AG10803 (cell line): Measurements from ENCODE around the gene ZNF592.

Experiments used
- DNase-seq: peaks from one replicate; pipeline ENCODE4 v3.0.0; 2010; ENCODE audit warnings: low read depth
- H3K4me3 ChIP-seq: 2 replicates; pipeline ENCODE4 v1.5.1; 2011; ENCODE audit warnings: mild to moderate bottlenecking, low read length, control low read depth
- TF ChIP-seq, protein P1 (sequence below): conservative IDR thresholded peaks from 2 replicates; pipeline ENCODE4 v1.5.1; 2011; ENCODE audit warnings: mild to moderate bottlenecking, low read length, control low read depth, inconsistent platforms

Gene ZNF592

DNA sequence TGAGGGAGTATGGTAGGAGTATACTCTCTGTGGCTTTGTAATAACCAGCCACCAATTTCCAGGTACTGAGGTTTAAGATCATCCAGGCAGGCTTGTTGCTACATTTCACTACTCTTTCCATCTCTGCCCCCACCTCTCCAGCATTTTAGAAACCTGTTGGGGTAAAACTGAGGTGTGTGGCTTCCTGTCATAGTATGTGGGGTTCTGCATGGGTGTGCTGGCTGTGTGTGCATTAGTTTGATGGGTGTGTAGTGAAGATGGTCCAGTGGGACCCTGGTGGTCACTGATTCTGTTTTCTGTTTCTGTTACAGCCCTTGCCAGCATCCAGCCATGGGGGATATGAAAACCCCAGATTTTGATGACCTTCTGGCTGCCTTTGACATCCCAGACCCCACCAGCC, 34.0 kb downstream of the ZNF592 start:
- TF ChIP-seq, protein P1, sequence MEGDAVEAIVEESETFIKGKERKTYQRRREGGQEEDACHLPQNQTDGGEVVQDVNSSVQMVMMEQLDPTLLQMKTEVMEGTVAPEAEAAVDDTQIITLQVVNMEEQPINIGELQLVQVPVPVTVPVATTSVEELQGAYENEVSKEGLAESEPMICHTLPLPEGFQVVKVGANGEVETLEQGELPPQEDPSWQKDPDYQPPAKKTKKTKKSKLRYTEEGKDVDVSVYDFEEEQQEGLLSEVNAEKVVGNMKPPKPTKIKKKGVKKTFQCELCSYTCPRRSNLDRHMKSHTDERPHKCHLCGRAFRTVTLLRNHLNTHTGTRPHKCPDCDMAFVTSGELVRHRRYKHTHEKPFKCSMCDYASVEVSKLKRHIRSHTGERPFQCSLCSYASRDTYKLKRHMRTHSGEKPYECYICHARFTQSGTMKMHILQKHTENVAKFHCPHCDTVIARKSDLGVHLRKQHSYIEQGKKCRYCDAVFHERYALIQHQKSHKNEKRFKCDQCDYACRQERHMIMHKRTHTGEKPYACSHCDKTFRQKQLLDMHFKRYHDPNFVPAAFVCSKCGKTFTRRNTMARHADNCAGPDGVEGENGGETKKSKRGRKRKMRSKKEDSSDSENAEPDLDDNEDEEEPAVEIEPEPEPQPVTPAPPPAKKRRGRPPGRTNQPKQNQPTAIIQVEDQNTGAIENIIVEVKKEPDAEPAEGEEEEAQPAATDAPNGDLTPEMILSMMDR, result no peak
- H3K4me3 ChIP-seq, result no peak overlapping the region
- no peak for DNase-seq

DNA sequence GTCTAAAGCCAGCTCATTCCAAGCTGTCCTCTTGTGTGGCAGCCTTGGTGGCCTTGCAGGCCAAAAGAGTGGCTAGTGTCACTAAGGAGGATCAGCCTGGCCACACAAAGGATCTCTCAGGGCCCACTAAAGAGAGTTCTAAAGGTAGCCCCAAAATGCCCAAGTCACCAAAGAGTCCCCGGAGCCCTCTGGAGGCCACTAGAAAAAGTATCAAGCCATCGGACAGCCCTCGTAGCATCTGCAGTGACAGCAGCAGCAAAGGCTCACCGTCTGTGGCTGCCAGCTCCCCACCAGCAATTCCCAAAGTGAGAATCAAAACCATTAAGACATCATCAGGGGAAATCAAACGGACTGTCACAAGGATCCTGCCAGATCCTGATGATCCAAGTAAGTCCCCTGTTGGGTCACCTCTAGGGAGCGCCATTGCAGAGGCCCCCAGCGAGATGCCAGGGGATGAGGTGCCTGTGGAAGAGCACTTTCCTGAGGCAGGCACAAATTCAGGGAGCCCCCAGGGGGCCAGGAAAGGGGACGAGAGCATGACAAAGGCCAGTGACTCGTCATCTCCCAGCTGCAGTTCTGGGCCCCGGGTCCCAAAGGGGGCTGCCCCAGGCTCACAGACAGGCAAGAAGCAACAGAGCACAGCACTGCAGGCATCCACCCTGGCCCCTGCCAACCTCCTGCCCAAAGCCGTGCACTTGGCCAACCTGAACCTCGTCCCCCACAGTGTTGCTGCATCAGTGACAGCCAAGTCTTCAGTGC, 35.3 kb downstream of the ZNF592 start:
- H3K4me3 ChIP-seq, result no peak overlapping the region
- TF ChIP-seq, protein P1, result no peak
- no peak for DNase-seq

DNA sequence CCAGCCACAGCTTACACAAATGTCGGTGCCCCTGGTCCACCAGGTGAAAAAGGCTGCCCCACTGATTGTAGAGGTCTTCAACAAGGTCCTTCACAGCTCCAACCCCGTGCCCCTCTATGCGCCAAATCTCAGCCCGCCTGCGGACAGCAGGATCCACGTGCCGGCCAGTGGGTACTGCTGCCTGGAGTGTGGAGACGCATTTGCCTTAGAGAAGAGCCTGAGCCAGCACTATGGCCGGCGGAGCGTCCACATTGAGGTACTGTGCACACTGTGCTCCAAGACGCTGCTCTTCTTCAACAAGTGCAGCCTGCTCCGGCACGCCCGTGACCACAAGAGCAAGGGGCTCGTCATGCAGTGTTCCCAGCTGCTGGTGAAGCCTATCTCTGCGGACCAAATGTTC, 35.9 kb downstream of the ZNF592 start:
- TF ChIP-seq, protein P1, result no peak

DNA sequence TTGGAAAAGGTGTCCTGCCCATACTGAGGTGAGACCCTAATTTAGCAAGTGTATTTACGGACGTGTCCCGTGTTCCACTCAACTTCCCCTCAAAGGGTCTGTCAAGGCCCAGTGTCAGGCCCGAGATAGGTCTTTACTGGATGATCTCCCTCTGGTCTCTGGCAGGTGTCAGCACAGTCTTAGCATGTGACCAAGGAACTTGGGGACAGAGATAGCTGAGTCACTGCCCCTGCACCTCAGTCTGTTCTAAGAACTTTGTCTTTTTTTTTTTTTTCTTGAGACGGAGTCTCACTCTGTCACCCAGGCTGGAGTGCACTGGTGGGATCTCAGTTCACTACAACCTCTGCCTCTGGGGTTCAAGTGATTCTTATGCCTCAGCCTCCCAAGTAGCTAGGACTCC, 36.7 kb downstream of the ZNF592 start:
- no peak overlapping the region for H3K4me3 ChIP-seq
- DNase-seq, result no peak
- TF ChIP-seq, protein P1, result no peak

More for the DNA sequence above, 35.9 kb downstream of the ZNF592 start:
- DNase-seq, result no peak
- no peak overlapping the region for H3K4me3 ChIP-seq

DNA sequence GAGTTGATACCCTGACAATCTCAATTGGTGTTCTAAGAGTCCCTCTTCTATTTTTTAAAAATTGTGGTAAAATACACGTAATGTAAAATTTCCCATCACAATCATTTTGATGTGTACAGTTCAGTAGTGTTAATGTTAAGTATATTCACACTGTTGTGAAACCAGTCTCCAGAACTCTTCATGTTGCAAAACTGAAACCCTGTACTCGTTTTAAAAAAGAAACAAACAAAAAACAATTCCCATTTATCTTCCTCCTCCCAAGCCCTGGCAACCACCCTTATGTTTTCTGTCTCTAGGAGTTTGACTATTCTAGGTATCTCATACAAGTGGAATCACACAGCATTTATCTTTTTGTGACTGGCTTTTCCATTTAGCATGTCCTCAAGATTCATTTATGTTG, 40.1 kb downstream of the ZNF592 start:
- DNase-seq, result no peak
- TF ChIP-seq, protein P1, result no peak
- H3K4me3 ChIP-seq, result no peak overlapping the region

DNA sequence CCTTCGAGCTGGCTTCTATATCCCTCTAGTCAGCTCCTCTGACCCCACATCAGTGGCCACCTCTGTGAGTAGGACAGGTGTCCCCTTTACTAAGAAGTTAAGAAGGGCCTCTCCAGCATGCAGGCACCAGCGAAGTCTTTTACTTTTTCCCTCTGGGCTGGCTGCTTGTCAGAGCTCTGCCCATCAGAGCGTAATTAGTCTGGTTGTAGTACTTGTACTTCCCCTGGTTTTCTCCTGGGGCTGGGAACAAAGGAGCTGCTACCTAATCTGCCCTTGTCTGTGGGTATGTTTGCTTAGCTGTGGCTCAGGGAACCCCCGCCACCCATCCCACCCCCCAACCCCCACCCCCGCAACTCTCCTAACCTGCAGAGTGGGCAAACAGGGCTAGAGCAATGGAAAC, 41.4 kb downstream of the ZNF592 start:
- no peak overlapping the region for H3K4me3 ChIP-seq
- no peak for DNase-seq
- TF ChIP-seq, protein P1, result no peak

DNA sequence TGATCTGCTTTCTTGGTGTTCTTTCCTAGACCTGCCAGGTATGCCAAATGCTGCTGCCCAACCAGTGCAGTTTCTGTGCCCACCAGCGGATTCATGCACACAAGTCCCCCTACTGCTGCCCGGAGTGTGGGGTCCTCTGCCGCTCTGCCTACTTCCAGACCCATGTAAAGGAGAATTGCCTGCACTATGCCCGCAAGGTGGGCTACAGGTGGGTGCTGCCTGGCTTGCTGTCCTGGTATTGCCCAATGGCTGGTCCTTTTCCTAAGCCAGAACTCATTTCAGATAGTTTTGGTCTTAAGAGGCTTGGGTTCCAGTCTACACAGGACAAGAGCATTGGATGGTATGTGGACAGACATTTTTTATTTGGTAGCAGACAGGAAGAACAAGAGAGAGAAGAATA, 42.3 kb downstream of the ZNF592 start:
- no peak for DNase-seq
- H3K4me3 ChIP-seq, result no peak overlapping the region
- TF ChIP-seq, protein P1, result no peak
